ENCODE measurements around the gene ORMDL3. TPM values are rescaled to one million over a fixed set of nuclear protein-coding genes. Genes with fewer than 3 reads are reported as not detected.

ORMDL3 gene
- total and polyA plus RNA-seq, 10 of the 15 experiments (the other 5 are each of a cell fraction or from before 2014, with no cell fraction given) = 8.8 to 98.1 (median 49.9) TPM

DNA sequence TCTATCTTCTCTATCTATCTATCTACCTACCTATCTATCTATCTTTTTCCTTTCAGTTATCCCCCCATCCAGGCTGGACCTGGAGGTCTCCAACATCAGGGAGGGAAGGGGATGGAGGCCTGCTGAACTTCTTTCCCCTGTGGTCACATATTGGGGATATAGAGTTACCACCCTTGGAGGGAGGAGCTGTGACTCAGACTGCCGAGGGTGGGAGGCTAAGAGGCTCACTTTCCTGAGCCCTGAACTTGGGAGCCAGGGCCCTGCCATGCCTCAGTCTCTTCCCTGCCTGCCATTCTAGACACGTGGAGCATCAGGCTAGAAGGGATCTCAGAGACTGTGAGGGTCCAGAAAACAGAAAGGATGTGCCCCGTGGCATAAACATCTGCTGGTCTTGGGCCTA is 8.5 kb upstream of the ORMDL3 start:
- H3K79me2 ChIP-seq (ENCODE audit: control insufficient read depth, insufficient read depth, low read length) = no peaks in the 10 kb centered on the region
- no peaks in the 10 kb centered on the region for H4K20me1 ChIP-seq (ENCODE audit: control insufficient read depth, insufficient read depth)
- ChIA-PET POLR2A (interaction anchor here (0.6 kb wide), 1 partner anchor 1187 kb away, joined by 5 read pairs; no protein-coding TSS in a partner anchor), SMC1A (ENCODE audit: uncharacterized antibody, unreplicated experiment) (no interaction called here), CTCF (no interaction called here), RAD21 (ENCODE audit: unreplicated experiment) (interaction anchor here (1.7 kb wide), 1 partner anchor 20 kb away, joined by 4 read pairs; no protein-coding TSS in a partner anchor)
- TF ChIP-seq YBX1 (IDR thresholded peaks at IDR 0.05) = no peak
- no peak for TF ChIP-seq BACH1 (IDR thresholded peaks at IDR 0.05; ENCODE audit: borderline replicate concordance)
- TF ChIP-seq, protein P1, sequence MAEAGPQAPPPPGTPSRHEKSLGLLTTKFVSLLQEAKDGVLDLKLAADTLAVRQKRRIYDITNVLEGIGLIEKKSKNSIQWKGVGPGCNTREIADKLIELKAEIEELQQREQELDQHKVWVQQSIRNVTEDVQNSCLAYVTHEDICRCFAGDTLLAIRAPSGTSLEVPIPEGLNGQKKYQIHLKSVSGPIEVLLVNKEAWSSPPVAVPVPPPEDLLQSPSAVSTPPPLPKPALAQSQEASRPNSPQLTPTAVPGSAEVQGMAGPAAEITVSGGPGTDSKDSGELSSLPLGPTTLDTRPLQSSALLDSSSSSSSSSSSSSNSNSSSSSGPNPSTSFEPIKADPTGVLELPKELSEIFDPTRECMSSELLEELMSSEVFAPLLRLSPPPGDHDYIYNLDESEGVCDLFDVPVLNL (IDR thresholded peaks at IDR 0.05; ENCODE audit: low read depth, low read length) = no peak
- TF ChIP-seq BHLHE40 (IDR thresholded peaks at IDR 0.05; ENCODE audit: borderline replicate concordance in 1 of 2, low read depth in 2 of 2, low read length in 1 of 2) = no peak
- TF ChIP-seq FOXM1 (IDR thresholded peaks at IDR 0.05; ENCODE audit: low read depth, low read length) = no peak
- no peak for TF ChIP-seq JUND (IDR thresholded peaks at IDR 0.05; ENCODE audit: low read depth, low read length)
- TF ChIP-seq, protein P2, sequence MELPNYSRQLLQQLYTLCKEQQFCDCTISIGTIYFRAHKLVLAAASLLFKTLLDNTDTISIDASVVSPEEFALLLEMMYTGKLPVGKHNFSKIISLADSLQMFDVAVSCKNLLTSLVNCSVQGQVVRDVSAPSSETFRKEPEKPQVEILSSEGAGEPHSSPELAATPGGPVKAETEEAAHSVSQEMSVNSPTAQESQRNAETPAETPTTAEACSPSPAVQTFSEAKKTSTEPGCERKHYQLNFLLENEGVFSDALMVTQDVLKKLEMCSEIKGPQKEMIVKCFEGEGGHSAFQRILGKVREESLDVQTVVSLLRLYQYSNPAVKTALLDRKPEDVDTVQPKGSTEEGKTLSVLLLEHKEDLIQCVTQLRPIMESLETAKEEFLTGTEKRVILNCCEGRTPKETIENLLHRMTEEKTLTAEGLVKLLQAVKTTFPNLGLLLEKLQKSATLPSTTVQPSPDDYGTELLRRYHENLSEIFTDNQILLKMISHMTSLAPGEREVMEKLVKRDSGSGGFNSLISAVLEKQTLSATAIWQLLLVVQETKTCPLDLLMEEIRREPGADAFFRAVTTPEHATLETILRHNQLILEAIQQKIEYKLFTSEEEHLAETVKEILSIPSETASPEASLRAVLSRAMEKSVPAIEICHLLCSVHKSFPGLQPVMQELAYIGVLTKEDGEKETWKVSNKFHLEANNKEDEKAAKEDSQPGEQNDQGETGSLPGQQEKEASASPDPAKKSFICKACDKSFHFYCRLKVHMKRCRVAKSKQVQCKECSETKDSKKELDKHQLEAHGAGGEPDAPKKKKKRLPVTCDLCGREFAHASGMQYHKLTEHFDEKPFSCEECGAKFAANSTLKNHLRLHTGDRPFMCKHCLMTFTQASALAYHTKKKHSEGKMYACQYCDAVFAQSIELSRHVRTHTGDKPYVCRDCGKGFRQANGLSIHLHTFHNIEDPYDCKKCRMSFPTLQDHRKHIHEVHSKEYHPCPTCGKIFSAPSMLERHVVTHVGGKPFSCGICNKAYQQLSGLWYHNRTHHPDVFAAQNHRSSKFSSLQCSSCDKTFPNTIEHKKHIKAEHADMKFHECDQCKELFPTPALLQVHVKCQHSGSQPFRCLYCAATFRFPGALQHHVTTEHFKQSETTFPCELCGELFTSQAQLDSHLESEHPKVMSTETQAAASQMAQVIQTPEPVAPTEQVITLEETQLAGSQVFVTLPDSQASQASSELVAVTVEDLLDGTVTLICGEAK (IDR thresholded peaks at IDR 0.05; ENCODE audit: borderline replicate concordance) = no peak
- DNase-seq (ENCODE audit: low read depth, low spot score) (no peak), FAIRE-seq (no peak), ATAC-seq (no peak)
- H3K4me3 ChIP-seq = no peak overlapping the region
- in situ Hi-C loops (cut with MboI) = no loop called here
- no TSS peak for BruUV-seq (replicated peaks)
- H3K36me3 ChIP-seq (ENCODE audit: control insufficient read depth in 2 of 2, insufficient read depth in 2 of 2, low read length in 1 of 2) = no peaks in the 10 kb centered on the region
- no peak overlapping the region; the same call in 1 of the 2 replicates for H2AFZ ChIP-seq (ENCODE audit: control insufficient read depth, low read depth, low read length)
- H3K27me3 ChIP-seq (replicated peaks in 1 of 2; ENCODE audit: control insufficient read depth in 2 of 2, insufficient read depth in 2 of 2, low read length in 1 of 2) = no peaks in the 10 kb centered on the region
- 67% methylated on average over 3 of the region's 3 CpGs for WGBS (ENCODE audit: insufficient coverage, insufficient replicate concordance, low lambda C conversion rate, missing lambda C conversion rate)
- intact Hi-C loops (cut with micrococcal nuclease; ENCODE audit: unreplicated experiment) = no loop called here
- H3K4me2 ChIP-seq (ENCODE audit: control insufficient read depth, insufficient read depth) = no peak overlapping the region
- H3K4me1 ChIP-seq (ENCODE audit: control insufficient read depth, insufficient read depth, low read length) = peaks cover 22% of the 10 kb centered on the region
- no peak overlapping the region for H3K27ac ChIP-seq (ENCODE audit: control insufficient read depth, insufficient read depth)
- H3K9me3 ChIP-seq (replicated peaks; ENCODE audit: control insufficient read depth, insufficient read depth, low read length) = no peaks in the 10 kb centered on the region
- H3K9ac ChIP-seq (ENCODE audit: control insufficient read depth, insufficient read depth, low read length) = no peak overlapping the region

Data from GM12878 (cell line).